GM12878 (cell line): ENCODE measurements around the gene HVCN1. TPM values are rescaled to one million over a fixed set of nuclear protein-coding genes. Genes with fewer than 3 reads are reported as not detected.

Source experiments
- ATF3 ChIP-seq: IDR thresholded peaks from 2 replicates; pipeline ENCODE4 v1.6.1; 2011; ENCODE audit warnings: low read depth, mild to moderate bottlenecking, low read length, moderate library complexity, borderline replicate concordance; ENCODE audit errors: extremely low read depth
- BACH1 ChIP-seq: fragments of 450-650 bp; IDR thresholded peaks from 2 replicates; pipeline ENCODE4 v1.6.1; 2017; ENCODE audit warnings: mild to moderate bottlenecking, borderline replicate concordance
- CBX5 ChIP-seq: sonication (generic); IDR thresholded peaks from 2 replicates; pipeline ENCODE4 v1.6.1; 2016; ENCODE audit warnings: low read depth, moderate library complexity, mild to moderate bottlenecking, inconsistent platforms
- EZH2 ChIP-seq: IDR thresholded peaks from 2 replicates; pipeline ENCODE4 v1.6.1; 2012; ENCODE audit warnings: low read depth, mild to moderate bottlenecking, control low read depth, inconsistent platforms, low read length, borderline replicate concordance; ENCODE audit not compliant: control insufficient read depth
- GATAD2B ChIP-seq: fragments of 450-650 bp; conservative IDR thresholded peaks from 2 replicates; pipeline ENCODE4 v1.6.1; 2017; ENCODE audit warnings: low read depth, mild to moderate bottlenecking, moderate library complexity
- HDAC2 ChIP-seq: fragments of 200-600 bp; sonication (generic); IDR thresholded peaks from 2 replicates; pipeline ENCODE4 v1.6.1; 2017
- MYB ChIP-seq: fragments of 150-350 bp; IDR thresholded peaks from 2 replicates; pipeline ENCODE4 v1.6.1; 2014; ENCODE audit warnings: mild to moderate bottlenecking, low read depth, low read length, borderline replicate concordance
- MYC ChIP-seq: IDR thresholded peaks from 2 replicates; pipeline ENCODE4 v1.6.1; 2011; ENCODE audit warnings: mild to moderate bottlenecking, low read length, moderate library complexity, inconsistent platforms; ENCODE audit not compliant: insufficient read depth, insufficient replicate concordance, insufficient read length, severe bottlenecking
- NFXL1 ChIP-seq: fragments of 450-650 bp; IDR thresholded peaks from 2 replicates; pipeline ENCODE4 v1.6.1; 2017; ENCODE audit warnings: antibody characterized with exemption, mild to moderate bottlenecking, borderline replicate concordance
- NR2C1 ChIP-seq: fragments of 450-650 bp; IDR thresholded peaks from 2 replicates; pipeline ENCODE4 v1.6.1; 2017; ENCODE audit warnings: antibody characterized with exemption, mild to moderate bottlenecking, moderate library complexity
- SPI1 ChIP-seq: IDR thresholded peaks from 2 replicates; pipeline ENCODE4 v1.6.1; 2011; ENCODE audit warnings: low read depth, mild to moderate bottlenecking, low read length, moderate library complexity, borderline replicate concordance; ENCODE audit not compliant: insufficient read depth
- SRF ChIP-seq, 2 experiments: IDR thresholded peaks; 2 replicates each; pipeline ENCODE4 v1.6.1; 2011; ENCODE audit warnings: low read depth in 2 of 2, low read length in 2 of 2, mild to moderate bottlenecking in 1 of 2, moderate library complexity in 1 of 2
- STAT1 ChIP-seq: fragments of 450-650 bp; conservative IDR thresholded peaks from 2 replicates; pipeline ENCODE4 v1.6.1; 2014; ENCODE audit warnings: antibody characterized with exemption, mild to moderate bottlenecking
- polyA plus RNA-seq, 11 experiments: library from polyadenylated mRNA; depleted of rRNA in 4 of 11; unstranded in 6 of 11; stranded (reverse) in 5 of 11; fragments of >200 nt; fragmentation: Nextera tagmentation in 4 of 11; fragmentation: Illumina TruSeq in 1 of 11; extraction: Ambion mirVana in 4 of 11; extraction: Trizol in 1 of 11; gene quantifications; 1 replicate in 1 of 11; 2 replicates in 10 of 11; pipeline versions ENCODE4 v1.2.1 to v1.2.3, GENCODE V29; 2011 to 2016; ENCODE audit warnings: inconsistent platforms in 2 of 11, missing spikeins in 2 of 11, low read depth in 1 of 11
- total RNA-seq, 4 experiments: library from RNA; depleted of rRNA in 3 of 4; stranded (reverse); fragments of >200 nt in 3 of 4; fragmentation: Illumina TruSeq in 1 of 4; extraction: Trizol in 1 of 4; gene quantifications; 2 replicates each; pipeline versions ENCODE4 v1.2.1 to v1.2.3, GENCODE V29; 2013 to 2021
- TF ChIP-seq, protein P1 (sequence below), 3 experiments: IDR thresholded peaks in 2 of 3; conservative IDR thresholded peaks in 1 of 3; 2 replicates each; pipeline ENCODE4 v1.5.1; 2011; ENCODE audit warnings: low read depth in 3 of 3, low read length in 3 of 3, mild to moderate bottlenecking in 3 of 3, control low read depth in 2 of 3, moderate library complexity in 2 of 3, inconsistent platforms in 1 of 3, mixed read lengths in 1 of 3; ENCODE audit not compliant: control insufficient read depth in 2 of 3, insufficient read depth in 1 of 3; ENCODE audit errors: extremely low read depth in 1 of 3
- TF ChIP-seq, protein P2 (sequence below): fragments of 450-650 bp; IDR thresholded peaks from 2 replicates; pipeline ENCODE4 v1.6.1; 2016; ENCODE audit warnings: mild to moderate bottlenecking

HVCN1 gene
- total and polyA plus RNA-seq, 10 of the 15 experiments (the other 5 are each of a cell fraction or from before 2014, with no cell fraction given) = 27.8 to 181 (median 103) TPM

DNA sequence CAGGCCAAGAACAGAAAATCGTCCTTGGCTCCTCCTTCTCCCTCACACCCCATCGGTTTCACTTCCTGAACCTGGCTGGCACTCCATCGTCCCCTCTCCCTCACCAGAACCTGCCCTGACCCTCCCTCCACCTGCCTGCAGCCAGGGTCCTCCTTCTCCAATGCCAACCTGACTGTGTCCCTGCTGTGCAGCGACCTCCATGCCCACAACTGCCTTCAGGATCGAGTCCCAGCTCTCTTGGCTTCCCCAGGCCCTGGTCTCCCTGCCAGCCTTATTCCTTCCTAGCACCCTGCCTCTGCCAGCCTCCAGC is 19.8 kb downstream of the HVCN1 start (continued):
- TF ChIP-seq, protein P1, sequence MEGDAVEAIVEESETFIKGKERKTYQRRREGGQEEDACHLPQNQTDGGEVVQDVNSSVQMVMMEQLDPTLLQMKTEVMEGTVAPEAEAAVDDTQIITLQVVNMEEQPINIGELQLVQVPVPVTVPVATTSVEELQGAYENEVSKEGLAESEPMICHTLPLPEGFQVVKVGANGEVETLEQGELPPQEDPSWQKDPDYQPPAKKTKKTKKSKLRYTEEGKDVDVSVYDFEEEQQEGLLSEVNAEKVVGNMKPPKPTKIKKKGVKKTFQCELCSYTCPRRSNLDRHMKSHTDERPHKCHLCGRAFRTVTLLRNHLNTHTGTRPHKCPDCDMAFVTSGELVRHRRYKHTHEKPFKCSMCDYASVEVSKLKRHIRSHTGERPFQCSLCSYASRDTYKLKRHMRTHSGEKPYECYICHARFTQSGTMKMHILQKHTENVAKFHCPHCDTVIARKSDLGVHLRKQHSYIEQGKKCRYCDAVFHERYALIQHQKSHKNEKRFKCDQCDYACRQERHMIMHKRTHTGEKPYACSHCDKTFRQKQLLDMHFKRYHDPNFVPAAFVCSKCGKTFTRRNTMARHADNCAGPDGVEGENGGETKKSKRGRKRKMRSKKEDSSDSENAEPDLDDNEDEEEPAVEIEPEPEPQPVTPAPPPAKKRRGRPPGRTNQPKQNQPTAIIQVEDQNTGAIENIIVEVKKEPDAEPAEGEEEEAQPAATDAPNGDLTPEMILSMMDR (IDR thresholded peaks at IDR 0.05 in 2 of 3, conservative IDR thresholded peaks at IDR 0.05 in 1 of 3; ENCODE audit: control insufficient read depth in 2 of 3, extremely low read depth in 1 of 3, insufficient read depth in 1 of 3, low read depth in 3 of 3, low read length in 3 of 3) = no peak
- TF ChIP-seq BACH1 (peak; percentile 48; the same call in 1 of the 2 replicates), HDAC2 (no peak), SRF (IDR thresholded peaks at IDR 0.05; ENCODE audit: low read depth in 2 of 2, low read length in 2 of 2) (no peak), NR2C1 (no peak), STAT1 (no peak), CBX5 (no peak), ATF3 (no peak), SPI1 (peak; percentile 90), GATAD2B (0 out of 2 replicates have a peak, but pooled peaks have one; percentile 54), MYC (no peak), EZH2 (no peak), NFXL1 (no peak), MYB (no peak)
- TF ChIP-seq, protein P2, sequence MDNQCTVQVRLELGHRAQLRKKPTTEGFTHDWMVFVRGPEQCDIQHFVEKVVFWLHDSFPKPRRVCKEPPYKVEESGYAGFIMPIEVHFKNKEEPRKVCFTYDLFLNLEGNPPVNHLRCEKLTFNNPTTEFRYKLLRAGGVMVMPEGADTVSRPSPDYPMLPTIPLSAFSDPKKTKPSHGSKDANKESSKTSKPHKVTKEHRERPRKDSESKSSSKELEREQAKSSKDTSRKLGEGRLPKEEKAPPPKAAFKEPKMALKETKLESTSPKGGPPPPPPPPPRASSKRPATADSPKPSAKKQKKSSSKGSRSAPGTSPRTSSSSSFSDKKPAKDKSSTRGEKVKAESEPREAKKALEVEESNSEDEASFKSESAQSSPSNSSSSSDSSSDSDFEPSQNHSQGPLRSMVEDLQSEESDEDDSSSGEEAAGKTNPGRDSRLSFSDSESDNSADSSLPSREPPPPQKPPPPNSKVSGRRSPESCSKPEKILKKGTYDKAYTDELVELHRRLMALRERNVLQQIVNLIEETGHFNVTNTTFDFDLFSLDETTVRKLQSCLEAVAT = no peak
- TF ChIP-seq, all 136 proteins: peak for 14
